ENCODE measurements around the gene CATSPERB. TPM values are rescaled to one million over a fixed set of nuclear protein-coding genes. Genes with fewer than 3 reads are reported as not detected.
"Not testable (repeated sequence)": the region's sequence is repeated elsewhere in the genome, so short reads cannot be mapped to it uniquely, and the experiment has no call there.

CATSPERB gene
- total and polyA plus RNA-seq, 2 donors: 0.30 to 3.6 TPM

DNA sequence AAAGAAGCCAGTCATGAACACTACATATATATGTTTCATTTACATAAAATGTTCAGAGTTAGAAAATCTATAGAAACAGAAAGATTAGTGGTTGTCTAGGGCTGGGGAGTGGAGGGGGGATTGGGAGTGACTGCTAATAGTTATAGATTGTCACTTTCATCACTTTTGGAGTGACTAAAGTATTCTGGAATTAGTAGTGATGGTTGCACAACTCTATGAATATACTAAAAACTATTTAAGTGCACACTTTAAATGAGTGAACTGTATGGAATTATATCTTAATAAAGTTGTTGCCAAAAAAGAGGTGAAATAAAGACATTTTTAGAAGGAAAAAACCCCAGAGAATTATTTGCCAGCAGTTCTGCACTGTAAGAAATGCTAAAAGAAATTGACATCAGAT is 9.5 kb downstream of the CATSPERB start:
- Histone ChIP-seq H3K4me1 (ENCODE audit: insufficient read depth) (no peaks in the 10 kb centered on the region), H3K27ac (ENCODE audit: low read depth) (no peak overlapping the region), H3K36me3 (ENCODE audit: insufficient read depth) (no peaks in the 10 kb centered on the region), H3K4me3 (ENCODE audit: low read depth, low read length) (no peak overlapping the region)
- no peak for DNase-seq (ENCODE audit: extremely low spot score)

GRCh38 chr14:91719839-91720238 is 12.0 kb downstream of the CATSPERB start:
- no peak for DNase-seq (ENCODE audit: extremely low spot score)
- no peaks in the 10 kb centered on the region for H3K36me3 ChIP-seq (ENCODE audit: insufficient read depth)
- 69% methylated on average over 3 of the region's 3 CpGs for WGBS
- no peaks in the 10 kb centered on the region for H3K4me1 ChIP-seq (ENCODE audit: insufficient read depth)
- H3K4me3 ChIP-seq (ENCODE audit: low read depth, low read length): no peak overlapping the region
- H3K27ac ChIP-seq (ENCODE audit: low read depth): no peak overlapping the region

GRCh38 chr14:91716999-91717398 is 14.9 kb downstream of the CATSPERB start:
- WGBS: 61% methylated on average over 1 of the region's 1 CpG
- no peak overlapping the region for H3K27ac ChIP-seq (ENCODE audit: low read depth)
- no peak for DNase-seq (ENCODE audit: extremely low spot score)

GRCh38 chr14:91714805-91715204 is 17.1 kb downstream of the CATSPERB start:
- H3K4me1 ChIP-seq (ENCODE audit: insufficient read depth): no peaks in the 10 kb centered on the region
- no peaks in the 10 kb centered on the region for H3K36me3 ChIP-seq (ENCODE audit: insufficient read depth)
- 74% methylated on average over 6 of the region's 6 CpGs for WGBS
- no peak overlapping the region for H3K27ac ChIP-seq (ENCODE audit: low read depth)
- H3K4me3 ChIP-seq (ENCODE audit: low read depth, low read length): no peak overlapping the region
- no peak for DNase-seq (ENCODE audit: extremely low spot score)

More at GRCh38 chr14:91716999-91717398, 14.9 kb downstream of the CATSPERB start:
- Histone ChIP-seq H3K4me3 (ENCODE audit: low read depth, low read length) (no peak overlapping the region), H3K4me1 (ENCODE audit: insufficient read depth) (no peaks in the 10 kb centered on the region), H3K36me3 (ENCODE audit: insufficient read depth) (no peaks in the 10 kb centered on the region)

DNA sequence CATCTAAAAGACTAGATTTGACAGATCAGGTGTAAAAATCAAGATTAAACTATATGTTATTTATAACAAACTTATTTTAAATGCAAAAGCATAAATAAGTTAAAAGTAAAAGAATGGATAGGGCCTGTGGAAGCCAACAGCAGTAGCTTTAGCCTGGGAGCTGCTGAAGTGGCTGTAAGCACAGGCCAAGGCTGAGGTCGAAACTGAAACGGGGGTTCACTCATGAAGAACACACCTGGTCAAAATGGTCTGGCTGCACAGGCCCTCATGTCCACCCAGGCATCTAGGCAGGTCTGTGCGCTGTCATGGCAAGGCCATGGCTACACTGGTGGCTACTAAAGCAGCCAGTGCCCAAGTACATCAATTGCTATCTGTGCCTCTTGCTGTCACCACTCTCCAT is 23.1 kb downstream of the CATSPERB start:
- H3K4me1 ChIP-seq (ENCODE audit: insufficient read depth): no peaks in the 10 kb centered on the region
- no peaks in the 10 kb centered on the region for H3K36me3 ChIP-seq (ENCODE audit: insufficient read depth)
- H3K27ac ChIP-seq (ENCODE audit: low read depth): no peak overlapping the region
- no peak overlapping the region for H3K4me3 ChIP-seq (ENCODE audit: low read depth, low read length)
- WGBS: 100% methylated on average over 3 of the region's 3 CpGs
- DNase-seq (ENCODE audit: extremely low spot score): no peak

GRCh38 chr14:91706996-91707395 is 24.9 kb downstream of the CATSPERB start:
- Histone ChIP-seq H3K4me3 (ENCODE audit: low read depth, low read length) (no peak overlapping the region), H3K27ac (ENCODE audit: low read depth) (no peak overlapping the region), H3K36me3 (ENCODE audit: insufficient read depth) (no peaks in the 10 kb centered on the region), H3K4me1 (ENCODE audit: insufficient read depth) (no peaks in the 10 kb centered on the region)
- no peak for DNase-seq (ENCODE audit: extremely low spot score)

- Histone ChIP-seq H3K4me1 (ENCODE audit: insufficient read depth) (no peaks in the 10 kb centered on the region), H3K4me3 (ENCODE audit: low read depth, low read length) (no peak overlapping the region), H3K27ac (ENCODE audit: low read depth) (no peak overlapping the region), H3K36me3 (ENCODE audit: insufficient read depth) (no peaks in the 10 kb centered on the region)
- 54% methylated on average over 2 of the region's 2 CpGs for WGBS
- no peak for DNase-seq (ENCODE audit: extremely low spot score)
These were observed 37.2 kb downstream of the CATSPERB start for GRCh38 chr14:91694643-91695042.

DNA sequence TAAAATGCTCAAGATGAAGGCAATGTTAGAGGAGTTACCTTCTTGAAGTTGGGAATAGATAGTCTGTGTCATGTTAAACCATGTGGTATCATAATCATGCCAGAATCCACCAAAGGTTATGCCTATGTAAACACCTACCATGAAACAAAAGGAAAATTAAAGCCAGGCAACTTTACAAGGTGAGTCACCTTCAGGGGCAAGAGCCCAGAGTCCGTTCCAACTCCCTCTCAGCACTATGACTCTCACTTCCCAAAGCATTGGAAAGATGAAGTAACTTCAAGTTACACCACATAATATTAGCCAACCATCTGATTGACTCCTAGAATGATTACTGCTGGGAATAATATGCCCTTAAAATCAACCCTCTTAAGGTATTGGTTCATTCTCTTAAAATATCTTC is 38.5 kb downstream of the CATSPERB start:
- DNase-seq (ENCODE audit: extremely low spot score): no peak
- H3K27ac ChIP-seq (ENCODE audit: low read depth): no peak overlapping the region
- no peaks in the 10 kb centered on the region for H3K4me1 ChIP-seq (ENCODE audit: insufficient read depth)
- WGBS: 44% methylated on average over 1 of the region's 1 CpG
- no peak overlapping the region for H3K4me3 ChIP-seq (ENCODE audit: low read depth, low read length)
- no peaks in the 10 kb centered on the region for H3K36me3 ChIP-seq (ENCODE audit: insufficient read depth)

DNA sequence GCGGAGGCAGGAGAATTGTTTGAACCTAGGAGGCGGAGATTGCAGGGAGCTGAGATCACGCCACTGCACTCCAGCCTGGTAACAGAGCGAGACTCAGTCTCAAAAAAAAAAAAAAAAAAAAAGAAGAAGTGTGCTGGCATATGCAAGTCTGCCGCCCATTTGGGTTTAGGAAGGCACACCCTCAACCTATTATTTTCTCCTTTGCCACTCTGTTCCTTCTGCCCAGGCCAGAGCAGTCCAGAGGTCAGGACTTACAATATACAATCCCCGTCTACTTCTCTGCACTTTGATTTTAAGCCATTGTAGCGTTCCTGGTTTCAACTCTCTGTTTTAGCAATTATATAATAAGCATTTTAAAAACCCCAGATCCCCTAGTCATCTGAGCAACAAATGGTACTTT is 39.8 kb downstream of the CATSPERB start:
- H3K36me3 ChIP-seq (ENCODE audit: insufficient read depth): no peaks in the 10 kb centered on the region
- H3K4me3 ChIP-seq (ENCODE audit: low read depth, low read length): no peak overlapping the region
- no peaks in the 10 kb centered on the region for H3K4me1 ChIP-seq (ENCODE audit: insufficient read depth)
- 85% methylated on average over 7 of the region's 7 CpGs for WGBS
- DNase-seq (ENCODE audit: extremely low spot score): no peak
- H3K27ac ChIP-seq (ENCODE audit: low read depth): no peak overlapping the region

DNA sequence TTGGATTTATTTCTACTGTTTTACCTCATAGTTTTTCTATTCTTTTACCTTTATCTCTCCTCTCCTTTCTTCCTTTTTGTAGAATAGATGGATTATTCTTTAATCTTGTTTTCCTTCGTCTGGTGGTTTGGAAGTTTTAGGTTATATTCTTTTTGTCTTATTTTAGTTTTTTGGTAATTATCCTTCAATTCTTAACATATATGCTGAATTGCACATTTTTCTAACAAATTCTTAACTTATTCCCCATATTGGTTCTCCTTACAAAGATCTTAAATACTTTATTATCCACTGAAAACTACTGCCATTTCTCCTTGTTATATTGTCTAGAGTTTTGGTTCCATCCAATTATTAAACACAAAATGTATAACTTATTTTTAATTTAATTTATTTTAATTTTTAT is 42.3 kb downstream of the CATSPERB start:
- 86% methylated on average over 1 of the region's 1 CpG for WGBS
- DNase-seq (ENCODE audit: extremely low spot score): no peak

DNA sequence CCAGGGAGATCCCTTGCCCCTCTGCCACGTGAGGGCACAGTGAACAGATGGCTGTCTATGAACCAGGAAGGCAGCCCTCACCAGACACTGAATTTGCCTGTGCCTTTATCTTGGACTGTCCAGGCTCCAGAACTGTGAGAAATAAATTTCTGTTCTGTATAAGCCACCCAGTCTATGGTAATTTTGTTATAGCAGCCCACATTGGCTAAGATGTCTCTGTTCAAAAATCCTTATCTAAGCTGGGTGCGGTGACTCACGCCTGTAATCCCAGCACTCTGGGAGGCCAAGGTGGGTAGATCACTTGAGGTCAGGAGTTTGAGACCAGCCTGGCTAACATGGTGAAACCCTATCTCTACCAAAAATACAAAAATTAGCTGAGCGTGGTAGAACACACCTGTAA is 44.5 kb downstream of the CATSPERB start:
- H3K36me3 ChIP-seq (ENCODE audit: insufficient read depth); DNase-seq (ENCODE audit: extremely low spot score); H3K27ac ChIP-seq (ENCODE audit: low read depth); H3K4me3 ChIP-seq (ENCODE audit: low read depth, low read length); H3K4me1 ChIP-seq (ENCODE audit: insufficient read depth): not testable (repeated sequence)
- 87% methylated on average over 4 of the region's 4 CpGs for WGBS

More for the DNA sequence above, 42.3 kb downstream of the CATSPERB start:
- H3K4me3 ChIP-seq (ENCODE audit: low read depth, low read length): no peak overlapping the region
- no peaks in the 10 kb centered on the region for H3K4me1 ChIP-seq (ENCODE audit: insufficient read depth)
- H3K36me3 ChIP-seq (ENCODE audit: insufficient read depth): no peaks in the 10 kb centered on the region
- no peak overlapping the region for H3K27ac ChIP-seq (ENCODE audit: low read depth)

- WGBS: 69% methylated on average over 1 of the region's 1 CpG
- Histone ChIP-seq H3K36me3 (ENCODE audit: insufficient read depth) (no peaks in the 10 kb centered on the region), H3K27ac (ENCODE audit: low read depth) (no peak overlapping the region), H3K4me3 (ENCODE audit: low read depth, low read length) (no peak overlapping the region), H3K4me1 (ENCODE audit: insufficient read depth) (no peaks in the 10 kb centered on the region)
- no peak for DNase-seq (ENCODE audit: extremely low spot score)
These were observed 46.3 kb downstream of the CATSPERB start for GRCh38 chr14:91685600-91685999.

DNA sequence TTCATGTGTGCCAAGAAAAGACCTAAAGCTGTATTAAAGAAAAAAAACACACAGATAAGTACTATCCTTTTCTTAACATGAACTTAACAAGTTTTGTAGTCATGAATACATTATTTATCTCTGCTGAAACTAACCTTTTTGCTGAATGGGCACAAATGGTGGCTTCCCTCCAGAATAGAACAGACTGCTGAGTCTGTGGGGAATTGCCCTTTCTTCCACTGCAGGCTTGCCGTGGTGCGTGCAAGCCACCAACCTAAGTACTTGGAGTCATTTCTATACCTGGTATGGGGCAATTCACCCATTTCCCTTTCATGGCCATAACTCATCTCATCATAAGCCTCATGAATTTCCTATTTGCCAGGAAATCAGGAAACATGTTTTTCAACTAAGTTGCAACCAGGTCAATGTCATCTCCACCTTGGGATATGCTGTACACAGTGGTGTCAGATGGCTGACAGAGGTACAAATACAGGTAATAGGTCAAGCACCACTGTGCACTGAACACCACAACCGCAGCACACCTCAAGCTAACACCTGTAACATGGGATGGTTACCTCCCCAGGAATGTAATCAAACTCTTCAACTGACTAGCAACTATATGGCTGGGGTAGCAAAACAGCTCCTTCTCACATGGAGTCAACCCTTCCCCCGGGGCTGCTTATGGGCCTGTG is 49.9 kb downstream of the CATSPERB start:
- WGBS: 82% methylated on average over 4 of the region's 4 CpGs
- H3K4me1 ChIP-seq (ENCODE audit: insufficient read depth): no peaks in the 10 kb centered on the region
- H3K36me3 ChIP-seq (ENCODE audit: insufficient read depth): no peaks in the 10 kb centered on the region
- H3K4me3 ChIP-seq (ENCODE audit: low read depth, low read length): no peak overlapping the region
- H3K27ac ChIP-seq (ENCODE audit: low read depth): no peak overlapping the region
- no peak for DNase-seq (ENCODE audit: extremely low spot score)

GRCh38 chr14:91681118-91681517 is 50.8 kb downstream of the CATSPERB start:
- DNase-seq (ENCODE audit: extremely low spot score): no peak
- 84% methylated on average over 4 of the region's 4 CpGs for WGBS
- no peak overlapping the region for H3K27ac ChIP-seq (ENCODE audit: low read depth)
- H3K4me3 ChIP-seq (ENCODE audit: low read depth, low read length): no peak overlapping the region
- H3K4me1 ChIP-seq (ENCODE audit: insufficient read depth): no peaks in the 10 kb centered on the region
- no peaks in the 10 kb centered on the region for H3K36me3 ChIP-seq (ENCODE audit: insufficient read depth)

DNA sequence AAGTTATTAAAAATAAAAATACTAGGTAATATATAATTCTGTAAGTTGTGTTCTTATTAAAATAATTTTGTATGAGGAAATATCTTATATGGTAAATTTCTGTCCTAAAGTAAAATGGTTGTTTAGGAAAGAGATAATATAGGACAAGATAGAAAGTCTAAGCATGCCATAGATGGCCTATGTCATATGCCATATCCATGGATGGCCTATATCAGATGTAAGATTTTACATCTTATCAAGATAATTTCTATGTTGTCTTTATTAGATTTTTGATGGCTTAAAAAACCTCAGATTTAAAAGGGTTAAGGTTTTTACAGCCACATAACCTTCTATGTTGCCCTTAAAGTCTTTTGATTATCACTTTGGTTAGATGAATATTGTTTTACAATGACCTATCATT is 52.6 kb downstream of the CATSPERB start:
- H3K27ac ChIP-seq (ENCODE audit: low read depth): no peak overlapping the region
- H3K4me3 ChIP-seq (ENCODE audit: low read depth, low read length): no peak overlapping the region
- H3K4me1 ChIP-seq (ENCODE audit: insufficient read depth): no peaks in the 10 kb centered on the region
- no peak for DNase-seq (ENCODE audit: extremely low spot score)
- no peaks in the 10 kb centered on the region for H3K36me3 ChIP-seq (ENCODE audit: insufficient read depth)
